Activated CD4-positive, alpha-beta T cell treated with anti-CD3 and anti-CD28 coated beads, Interleukin-2, amount 50 U/mL, for 24 hours (primary cell): ENCODE results near the gene FCAMR.

Experiments used
- DNase-seq, 2 donors: peaks; one replicate each; pipeline ENCODE4 v3.0.0-alpha.2; 2020; ENCODE audit warnings: low read depth in 1 of 2, low spot score in 1 of 2

The FCAMR gene, protein sequence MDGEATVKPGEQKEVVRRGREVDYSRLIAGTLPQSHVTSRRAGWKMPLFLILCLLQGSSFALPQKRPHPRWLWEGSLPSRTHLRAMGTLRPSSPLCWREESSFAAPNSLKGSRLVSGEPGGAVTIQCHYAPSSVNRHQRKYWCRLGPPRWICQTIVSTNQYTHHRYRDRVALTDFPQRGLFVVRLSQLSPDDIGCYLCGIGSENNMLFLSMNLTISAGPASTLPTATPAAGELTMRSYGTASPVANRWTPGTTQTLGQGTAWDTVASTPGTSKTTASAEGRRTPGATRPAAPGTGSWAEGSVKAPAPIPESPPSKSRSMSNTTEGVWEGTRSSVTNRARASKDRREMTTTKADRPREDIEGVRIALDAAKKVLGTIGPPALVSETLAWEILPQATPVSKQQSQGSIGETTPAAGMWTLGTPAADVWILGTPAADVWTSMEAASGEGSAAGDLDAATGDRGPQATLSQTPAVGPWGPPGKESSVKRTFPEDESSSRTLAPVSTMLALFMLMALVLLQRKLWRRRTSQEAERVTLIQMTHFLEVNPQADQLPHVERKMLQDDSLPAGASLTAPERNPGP

DNA sequence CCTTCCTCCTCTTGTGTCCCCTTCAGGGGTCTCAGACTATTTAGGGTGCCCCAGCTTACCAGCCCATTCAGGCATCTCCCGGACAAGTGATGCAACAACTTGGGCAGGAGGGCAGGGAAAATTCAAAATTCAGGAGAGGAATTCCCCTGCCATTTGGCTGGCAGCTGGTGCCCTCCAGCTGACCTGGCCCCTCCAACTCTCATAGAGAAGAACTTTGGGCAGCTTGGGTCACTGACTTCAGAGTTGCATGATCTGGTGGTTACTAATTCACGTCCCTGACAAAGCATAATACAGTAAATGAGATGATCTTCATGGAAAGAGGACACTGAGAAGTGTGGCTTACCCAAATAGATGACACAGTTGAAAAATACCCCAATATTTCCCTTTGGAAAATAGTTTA lies at the start of gene FCAMR:
Gene FCAMR (minus strand): TSS at position 15 of the 400 bp plus-strand sequence. CDS start 335 bp downstream, outside the sequence.
- DNase-seq = no peak

DNA sequence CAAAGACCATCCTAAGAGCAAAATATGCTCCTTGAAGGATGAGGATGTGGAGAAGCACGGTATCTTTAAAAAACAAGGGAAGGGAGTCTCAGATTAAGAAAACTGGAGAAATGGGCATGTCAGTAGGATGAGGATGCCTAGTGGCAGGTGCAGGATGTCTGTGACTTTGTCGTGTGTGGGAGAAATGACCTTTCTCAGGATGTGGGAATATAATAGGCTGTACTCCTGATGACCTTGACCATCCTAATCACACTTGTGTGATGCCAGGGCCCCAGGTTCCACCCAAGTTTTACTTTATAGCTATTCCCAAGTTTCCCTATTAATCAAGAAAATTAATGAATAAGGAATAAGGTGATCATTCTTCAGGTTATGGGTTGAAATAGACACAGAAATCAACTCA lies 49.4 kb upstream of the FCAMR start:
- DNase-seq = no peak

DNA sequence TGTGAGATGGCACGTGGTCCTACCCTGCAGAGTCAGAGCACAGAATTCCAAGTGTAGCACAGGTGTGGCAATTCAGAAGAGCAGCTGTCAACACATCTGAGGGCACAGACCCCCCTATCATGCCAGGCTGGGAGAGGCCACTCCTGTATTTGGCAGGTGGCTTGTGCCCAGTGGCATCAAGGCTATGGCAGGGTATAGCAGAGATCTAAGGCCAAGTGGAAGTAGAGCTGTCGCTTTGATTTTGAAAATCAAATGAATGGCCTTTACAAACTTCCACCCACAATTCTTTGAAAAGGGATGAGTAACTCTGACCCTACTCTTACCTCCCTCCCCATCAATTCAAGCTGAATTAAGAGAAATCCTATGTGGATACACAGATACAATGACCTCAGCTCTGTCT lies 48.9 kb upstream of the FCAMR start:
- no peak for DNase-seq

DNA sequence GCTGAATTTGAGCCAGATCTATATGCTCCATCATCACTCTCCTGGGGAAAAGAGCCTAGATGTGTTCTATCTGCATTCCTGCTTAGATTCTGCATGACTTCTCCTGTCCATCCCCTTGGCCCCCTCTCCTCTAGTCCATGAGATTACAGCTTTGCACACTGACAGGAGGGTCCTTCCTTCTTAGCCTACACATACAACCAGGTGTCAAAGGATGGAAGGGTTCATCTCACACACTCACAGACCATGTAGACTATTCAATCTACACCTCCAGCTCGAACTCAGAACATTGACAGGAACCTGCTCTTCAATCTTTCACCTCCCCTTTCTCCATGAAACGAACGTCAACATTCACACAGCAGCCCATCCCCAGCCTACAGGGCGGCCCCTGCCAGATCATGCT lies 48.4 kb upstream of the FCAMR start:
- no peak for DNase-seq

DNA sequence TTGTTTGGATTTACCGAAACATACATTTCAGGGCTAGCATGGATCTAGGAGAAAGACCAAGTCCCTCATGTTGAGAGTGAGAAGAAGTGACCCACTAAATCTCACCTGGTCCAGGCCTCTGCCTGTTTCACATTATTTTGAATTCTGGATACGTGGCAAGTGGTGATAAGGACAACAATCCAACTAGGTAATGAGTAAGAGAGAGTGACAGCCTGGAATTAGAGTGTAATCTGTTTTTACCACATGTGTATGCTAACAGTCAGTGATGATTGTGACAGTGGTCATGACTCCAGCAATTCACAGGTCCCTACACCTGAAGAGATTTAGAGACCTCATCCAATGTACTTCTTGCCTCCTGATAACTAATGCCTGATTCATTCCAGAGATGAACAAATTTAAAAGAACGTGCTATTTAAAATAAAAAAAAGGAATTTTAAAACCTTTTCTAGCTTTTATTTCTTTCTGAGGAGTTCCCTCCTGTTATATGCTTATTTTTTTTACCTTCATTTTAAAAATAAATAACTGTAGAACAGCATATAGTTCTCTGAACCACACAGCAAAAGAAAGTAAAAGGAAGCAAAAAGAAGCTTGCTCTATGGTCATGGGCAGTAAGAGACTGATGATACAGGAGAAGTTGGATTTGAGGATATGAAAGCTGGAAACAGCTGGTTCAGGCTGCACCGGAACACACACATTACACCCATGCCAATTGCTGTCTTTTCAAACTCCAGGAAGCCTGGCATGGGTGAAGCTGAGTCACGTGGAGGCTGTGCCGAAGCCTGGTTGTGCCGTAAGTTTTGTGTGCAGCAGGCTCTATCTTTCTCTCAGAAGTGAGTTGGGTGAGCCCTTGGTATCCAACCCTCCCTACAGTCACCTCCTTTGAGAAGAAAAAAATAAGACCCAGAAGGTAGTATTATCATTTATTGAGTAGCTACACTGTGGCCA lies 47.6 kb upstream of the FCAMR start:
- DNase-seq = no peak

DNA sequence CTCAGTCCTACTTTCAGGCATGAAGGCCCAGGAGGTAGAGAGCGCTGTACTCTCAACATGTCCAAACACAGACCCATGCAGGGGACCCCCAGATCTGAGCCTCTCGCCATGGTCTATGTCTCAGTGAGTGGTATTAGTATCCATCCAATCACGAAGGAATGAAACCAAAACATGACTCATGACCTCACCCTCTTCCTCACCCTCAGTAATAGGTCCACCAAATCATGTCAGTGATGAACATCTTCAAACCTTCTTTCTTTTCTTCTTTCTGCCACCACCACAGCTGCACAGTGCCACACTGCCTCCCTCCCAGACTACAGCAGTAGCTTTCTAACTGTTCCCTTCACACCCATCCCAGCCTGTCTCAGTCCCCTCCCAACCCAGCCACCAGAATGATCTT lies 45.5 kb upstream of the FCAMR start:
- no peak for DNase-seq

DNA sequence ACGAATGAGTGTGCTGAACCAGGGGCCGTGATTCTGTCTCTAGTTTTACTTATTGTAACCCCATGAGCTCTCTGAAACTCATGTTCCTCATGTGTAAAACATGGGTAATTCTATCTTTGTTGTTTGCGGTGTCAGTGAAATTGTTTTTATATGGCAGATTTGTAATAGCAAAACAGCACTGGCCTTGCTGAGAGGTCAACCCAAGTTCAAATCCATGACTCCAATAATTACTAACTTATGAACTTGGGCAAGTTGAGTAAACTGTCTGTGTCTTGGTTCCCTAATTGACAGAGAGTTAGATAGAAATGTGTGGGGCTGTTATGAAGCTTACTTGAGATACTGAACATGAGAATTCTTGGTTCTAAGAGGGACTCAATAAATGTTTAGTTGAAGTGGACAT lies 44.5 kb upstream of the FCAMR start:
- no peak for DNase-seq

DNA sequence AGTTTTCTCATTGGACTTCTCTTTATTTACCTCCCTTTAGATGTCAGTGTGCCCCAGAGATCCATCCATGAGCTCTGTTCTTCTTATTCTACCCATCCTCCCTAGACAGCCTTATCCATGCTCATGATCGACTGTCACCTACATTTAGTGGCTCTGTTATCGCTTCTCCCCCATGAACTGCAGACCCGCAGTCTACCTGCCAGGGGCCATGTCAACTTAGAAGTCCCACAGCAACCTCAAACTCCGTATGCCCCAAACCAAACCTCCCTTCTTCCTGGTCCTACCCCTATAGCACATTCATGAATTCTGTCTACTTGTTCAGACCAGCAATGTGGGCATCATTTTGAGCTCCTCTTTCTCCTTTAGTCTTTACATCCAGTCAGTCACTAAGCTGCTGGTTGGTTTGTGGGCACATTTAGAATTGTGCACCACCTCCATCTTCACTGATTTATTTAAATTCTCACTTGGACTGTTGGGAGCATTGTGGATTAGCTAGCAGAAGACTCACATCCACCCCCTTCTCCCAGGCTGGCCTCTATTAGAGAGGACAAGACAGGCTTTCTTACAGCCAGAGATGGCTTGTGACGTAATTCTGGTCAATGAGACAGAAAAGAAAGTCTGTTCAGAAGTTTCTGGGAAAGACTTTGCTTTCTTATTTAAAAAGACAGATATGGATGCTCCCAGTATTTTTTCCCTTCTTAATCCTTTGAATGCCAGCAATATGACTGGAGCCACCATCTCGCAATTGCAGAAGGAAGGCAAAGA lies 43.2 kb upstream of the FCAMR start:
- DNase-seq = no peak

DNA sequence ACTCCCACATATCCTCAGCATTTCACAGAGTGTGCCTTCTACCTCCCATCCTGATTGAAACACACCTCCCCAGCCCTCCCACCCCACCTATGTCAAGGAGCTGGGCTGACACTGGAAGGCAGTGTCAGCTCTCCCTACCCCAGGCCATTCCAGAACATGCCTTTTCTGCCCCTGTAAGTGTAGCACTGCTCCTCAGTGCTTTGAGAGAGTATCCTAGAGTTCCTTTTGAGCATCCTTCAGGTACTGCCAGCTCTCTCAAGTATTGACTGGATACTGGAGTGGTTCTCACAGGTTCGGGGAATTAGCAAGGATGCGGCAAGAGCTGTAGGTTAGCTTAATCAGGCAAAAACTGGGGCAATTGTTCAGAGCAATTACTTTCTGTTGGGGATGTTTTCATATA lies 40.5 kb upstream of the FCAMR start:
- DNase-seq = no peak

DNA sequence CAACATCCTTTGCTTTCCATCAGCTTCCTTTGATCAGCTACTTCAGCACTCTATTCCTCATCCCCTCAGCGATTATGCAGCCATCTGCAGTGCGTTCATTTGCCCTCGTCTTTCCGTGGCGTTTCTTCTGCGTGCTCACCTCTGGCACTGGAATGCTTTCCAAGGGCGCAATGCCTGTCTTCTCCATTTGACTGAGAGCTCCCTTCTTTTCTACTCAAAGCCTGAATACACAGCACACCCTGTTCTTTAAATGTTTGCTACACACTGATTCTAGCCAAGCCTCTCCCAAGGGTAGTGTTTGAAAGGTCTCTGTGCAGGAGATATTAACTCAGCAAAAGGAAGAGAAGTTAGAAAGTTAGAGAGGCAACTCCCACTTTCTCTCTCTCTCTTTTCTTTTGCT lies 39.7 kb upstream of the FCAMR start:
- no peak for DNase-seq

DNA sequence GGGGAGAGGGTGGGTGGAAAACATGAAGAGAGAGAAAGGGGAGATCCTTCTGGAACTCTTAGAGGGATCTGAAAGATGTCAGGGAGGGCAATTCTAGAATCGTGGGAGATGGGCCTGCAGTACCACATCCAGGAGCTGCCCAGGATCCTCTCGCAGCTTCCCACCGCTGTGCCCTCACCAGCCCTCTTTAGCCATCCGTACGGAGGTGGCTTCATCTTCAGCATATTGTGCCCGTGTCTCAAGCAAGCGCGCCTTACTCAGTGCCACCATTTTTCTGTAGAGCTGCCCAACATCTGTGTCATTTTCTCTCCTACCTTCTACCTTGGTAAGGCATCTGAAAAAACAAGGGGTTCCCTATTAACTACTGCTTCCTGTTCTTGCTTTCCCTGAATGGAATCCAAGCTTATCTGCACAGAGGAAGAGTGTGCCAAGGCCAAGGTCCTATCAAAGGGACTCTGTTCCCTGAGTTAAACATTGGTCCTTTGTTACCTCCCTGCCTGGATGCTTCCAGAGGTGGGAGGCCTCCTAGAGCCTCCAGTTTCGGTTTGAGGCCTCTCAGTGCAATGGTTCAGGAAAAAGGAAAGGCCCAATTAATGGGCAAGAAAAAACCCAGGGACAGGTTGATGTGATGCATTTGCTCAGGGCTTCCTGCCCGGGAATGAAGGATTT lies 39.1 kb upstream of the FCAMR start:
- DNase-seq = no peak

DNA sequence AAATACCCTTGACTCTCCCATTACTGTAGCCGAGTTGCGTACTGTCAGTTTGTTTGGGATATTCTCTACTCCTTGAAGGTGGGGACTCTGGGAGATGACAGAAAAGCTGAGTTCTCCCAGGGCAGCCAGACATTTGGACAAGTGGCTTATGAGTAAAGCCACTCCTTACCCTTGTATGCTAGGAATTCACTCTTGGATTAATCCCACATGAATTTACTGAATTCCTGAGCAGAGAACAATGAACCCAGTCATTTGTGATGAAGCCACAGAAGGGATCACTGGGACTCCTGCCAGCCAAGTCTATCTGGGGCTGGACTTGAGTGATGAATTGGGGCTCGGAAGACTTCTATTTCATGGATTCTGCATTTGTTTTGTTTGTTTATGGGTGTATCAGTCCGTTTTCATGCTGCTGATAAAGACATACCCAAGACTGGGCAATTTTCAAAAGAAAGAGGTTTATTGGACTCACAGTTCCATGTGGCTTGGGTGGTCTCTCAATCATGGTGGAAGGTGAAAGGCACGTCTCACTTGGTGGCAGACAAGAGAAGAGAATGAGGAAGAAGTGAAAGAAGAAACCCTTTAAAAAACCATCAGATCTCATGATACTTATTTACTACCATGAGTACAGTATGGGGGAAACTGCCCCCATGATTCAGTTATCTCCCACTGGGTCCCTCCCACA lies 37.2 kb upstream of the FCAMR start:
- DNase-seq = no peak

DNA sequence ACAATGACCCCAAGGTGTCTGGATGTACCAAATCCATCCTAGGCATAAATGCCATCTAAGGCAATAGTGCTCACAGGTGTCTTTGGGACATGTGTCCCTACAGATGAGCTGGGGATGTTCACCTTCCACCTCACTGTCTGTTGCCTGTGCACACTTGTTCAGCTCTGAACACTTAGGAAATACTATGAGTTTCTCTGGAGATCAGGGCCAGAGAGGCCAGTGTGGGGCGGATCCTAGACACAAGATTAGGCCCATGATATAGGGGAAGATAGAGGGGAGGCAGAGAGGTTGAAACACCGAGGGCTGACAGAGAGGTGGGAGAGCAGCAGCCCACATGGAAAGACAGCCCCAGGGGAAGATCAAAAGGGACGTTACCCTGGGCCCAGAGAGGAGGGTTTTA lies 36.7 kb upstream of the FCAMR start:
- DNase-seq = no peak

DNA sequence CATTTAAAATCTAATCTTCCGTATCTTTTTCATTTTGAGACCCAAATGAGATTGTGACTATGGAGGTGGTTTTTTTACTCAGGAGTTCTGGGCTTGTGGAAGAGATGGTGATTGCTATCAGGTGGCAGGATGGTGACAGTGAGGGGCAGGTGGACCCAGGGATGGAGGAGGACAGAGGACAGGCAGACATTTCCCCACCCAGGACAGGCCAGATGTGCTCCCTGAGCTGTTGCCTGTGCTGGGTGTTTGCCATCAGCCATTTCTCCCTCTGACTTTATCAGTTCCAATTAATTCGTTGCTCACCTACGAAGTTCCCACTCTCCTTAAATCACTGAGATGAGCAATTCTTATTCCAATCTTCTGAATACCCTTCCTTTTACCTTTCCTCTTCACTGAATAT lies 35.8 kb upstream of the FCAMR start:
- DNase-seq = no peak

DNA sequence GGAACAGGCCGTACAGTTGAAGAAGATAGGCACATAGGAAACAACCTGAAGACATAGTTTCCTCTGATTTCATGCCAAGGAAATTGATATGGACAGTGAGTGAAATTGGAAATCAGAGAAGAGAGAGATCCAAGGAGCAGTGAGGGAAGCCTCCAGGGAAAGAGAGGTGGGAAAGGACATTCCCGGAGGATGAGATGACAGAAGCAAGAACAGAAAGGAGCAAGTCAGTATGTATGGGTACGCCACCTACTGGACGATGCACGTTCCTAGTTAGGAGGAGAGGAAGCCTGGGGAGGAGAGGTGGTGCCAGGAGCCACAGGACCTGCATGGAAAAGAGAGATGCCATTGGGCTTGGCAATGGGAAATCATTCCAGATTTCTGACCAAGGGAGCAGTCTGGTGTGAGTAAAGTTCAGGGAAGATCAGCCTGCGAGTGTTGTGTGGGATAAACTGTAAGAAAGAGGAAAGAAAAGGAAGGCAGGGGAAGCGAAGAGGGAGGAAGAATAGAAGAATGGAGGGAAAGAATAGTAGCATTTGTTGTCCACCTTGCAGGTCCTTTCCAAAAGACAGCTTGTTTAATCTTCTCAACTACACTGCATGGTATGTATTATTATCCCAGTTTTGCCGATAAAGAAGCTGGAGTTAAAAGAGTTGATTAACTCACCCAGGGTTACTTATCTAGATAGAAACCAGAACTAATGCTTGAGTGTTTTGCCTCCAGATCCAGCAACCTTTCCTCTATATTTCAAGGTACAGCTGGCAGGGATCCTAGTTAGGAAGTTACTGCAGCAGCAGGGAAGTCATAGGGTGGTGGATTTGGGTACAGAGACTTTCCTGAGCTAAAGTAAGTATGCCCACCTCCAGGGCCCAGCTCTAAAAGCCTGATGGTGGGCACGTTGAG lies 34.9 kb upstream of the FCAMR start:
- peak in 1 of 2 donors; percentile 25 for DNase-seq

DNA sequence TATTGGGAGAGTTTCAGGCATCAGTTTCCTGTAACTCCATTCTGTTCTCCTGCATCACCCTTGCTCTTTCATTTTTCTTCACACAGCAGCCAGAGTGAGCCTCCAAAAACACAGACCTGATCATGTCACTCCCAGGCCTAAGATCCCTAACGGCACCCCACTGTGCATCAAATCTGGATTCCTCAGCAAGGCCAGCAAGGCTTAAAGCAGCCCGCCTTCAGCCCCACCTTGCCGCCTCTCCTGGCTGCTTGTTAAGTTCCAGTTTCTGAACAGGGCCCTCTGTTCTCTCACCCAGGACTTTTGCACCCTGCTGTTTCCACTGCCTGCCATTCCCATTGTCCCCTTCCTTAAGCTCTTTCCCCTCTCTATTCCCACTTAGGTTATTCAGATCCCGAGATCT lies 33.0 kb upstream of the FCAMR start:
- no peak for DNase-seq

DNA sequence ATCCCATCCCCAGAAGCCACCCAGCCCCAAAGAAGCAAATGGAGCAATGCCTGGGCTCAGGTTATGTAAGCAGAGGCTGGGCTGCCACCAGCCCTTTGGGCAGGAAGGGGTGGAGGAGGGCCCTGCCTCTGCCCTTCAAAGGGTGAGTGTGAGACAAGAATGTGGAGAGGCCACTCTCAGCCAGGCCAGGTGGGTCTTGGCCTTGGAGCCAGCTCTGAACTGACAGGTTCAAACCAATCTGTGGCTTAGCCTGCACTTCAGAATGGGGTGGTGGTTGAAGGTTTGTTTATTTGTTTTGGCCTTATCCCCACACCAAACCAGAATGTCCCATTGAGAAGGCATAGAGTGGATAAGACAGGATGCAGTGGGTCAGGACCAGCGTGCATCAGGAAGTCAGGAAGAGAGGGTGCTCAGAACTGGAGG lies 32.5 kb upstream of the FCAMR start:
- no peak for DNase-seq

DNA sequence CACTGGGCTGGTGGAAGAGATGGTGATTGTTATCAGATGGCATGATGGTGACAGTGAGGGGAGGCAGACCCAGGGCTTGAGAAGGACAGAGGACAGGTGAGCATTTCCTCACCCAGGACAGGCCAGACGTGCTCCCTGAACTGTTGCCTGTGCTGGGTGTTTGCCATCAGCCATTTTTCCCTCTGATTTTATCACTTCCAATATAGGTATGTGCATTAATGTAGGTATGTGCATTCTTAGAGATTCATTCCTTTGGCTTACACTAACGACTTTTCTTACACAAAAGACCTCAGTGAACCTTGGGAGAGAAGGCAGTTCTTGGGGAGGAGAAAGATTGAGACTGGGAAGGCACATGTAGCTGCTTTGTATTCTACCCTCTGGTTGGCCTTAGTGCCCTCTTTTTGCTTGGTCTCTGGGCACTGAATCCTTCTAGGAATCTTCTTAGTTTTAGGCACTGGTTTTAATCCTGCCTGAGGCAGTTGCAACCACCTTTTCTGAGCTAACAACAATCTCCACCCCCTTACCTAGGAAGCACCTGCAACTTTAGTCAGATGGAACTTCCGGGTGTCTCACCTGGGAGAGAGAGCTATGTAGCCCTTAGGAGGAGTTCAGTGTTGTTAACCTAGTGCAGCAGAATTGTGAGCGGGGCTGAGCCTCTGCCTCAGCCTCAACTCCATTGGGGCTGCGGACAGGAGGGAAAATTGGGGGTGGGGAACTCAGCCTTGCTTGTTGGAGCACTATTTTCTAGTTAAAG lies 31.4 kb upstream of the FCAMR start:
- DNase-seq = no peak
